Upper lobe of left lung (tissue), 6 donors: ENCODE data around the gene ITIH5. TPM values are rescaled to one million over a fixed set of nuclear protein-coding genes. Genes with fewer than 3 reads are reported as not detected.

Source experiments
- ATAC-seq, 2 donors: fragments of 200-7000 bp; cut with Tn5 transposase; one replicate each; pipeline ENCODE4 v1.9.1; 2022; ENCODE audit warnings: mild to moderate bottlenecking in 2 of 2, moderate library complexity in 2 of 2; ENCODE audit not compliant: low FRiP score in 2 of 2
- DNase-seq, 2 donors: peaks; one replicate each; pipeline ENCODE4 v3.0.0-alpha.2; 2019 to 2020
- H3K27ac ChIP-seq, 4 donors: fragments of 200-600 bp; sonication (generic); one replicate each; pipeline ENCODE4 v1.5.1; 2016 to 2019
- H3K27me3 ChIP-seq, 4 donors: fragments of 200-600 bp; sonication (generic); one replicate each; pipeline ENCODE4 v1.5.1; 2017 to 2019
- H3K36me3 ChIP-seq, 4 donors: fragments of 200-600 bp; sonication (generic); one replicate each; pipeline ENCODE4 v1.5.1; 2016 to 2019
- H3K4me1 ChIP-seq, 4 donors: fragments of 200-600 bp; sonication (generic); one replicate each; pipeline ENCODE4 v1.5.1; 2018 to 2019
- H3K4me3 ChIP-seq, 4 donors: fragments of 200-600 bp; sonication (generic); one replicate each; pipeline ENCODE4 v1.5.1; 2017 to 2019; ENCODE audit warnings: mild to moderate bottlenecking in 2 of 4, moderate library complexity in 1 of 4
- H3K9me3 ChIP-seq, 4 donors: fragments of 200-600 bp; sonication (generic); one replicate each; pipeline ENCODE4 v1.5.1; 2018 to 2019
- EP300 ChIP-seq, 4 donors: sonication (generic); formaldehyde crosslinking; IDR thresholded peaks; one replicate each; pipeline ENCODE4 v1.5.1; 2017; ENCODE audit warnings: antibody characterized with exemption in 4 of 4, control low read depth in 2 of 4
- POLR2A ChIP-seq, 4 donors: fragments of 450-650 bp; IDR thresholded peaks; one replicate each; pipeline ENCODE4 v1.5.1; 2016 to 2017; ENCODE audit warnings: antibody characterized with exemption in 4 of 4, mild to moderate bottlenecking in 2 of 4
- POLR2AphosphoS5 ChIP-seq, 2 donors: sonication (generic); formaldehyde crosslinking; IDR thresholded peaks; one replicate each; pipeline ENCODE4 v1.5.1; 2017; ENCODE audit warnings: antibody characterized with exemption in 2 of 2
- whole genome bisulfite sequencing, 2 donors: methylation state at CpG; one replicate each; pipeline ENCODE4 v1.1.5; 2017 to 2018; 5-methylcytosine and 5-hydroxymethylcytosine counted together
- total RNA-seq, 6 donors: library from RNA; depleted of rRNA in 4 of 6; stranded (reverse); fragments of >200 nt in 4 of 6; gene quantifications; one replicate each; pipeline versions ENCODE4 v1.1.0 to v1.2.1, GENCODE V29; 2016 to 2021
- TF ChIP-seq, protein P1 (sequence below), 6 experiments: fragments of 450-650 bp in 4 of 6; fragments of 200-600 bp in 2 of 6; sonication (generic) in 2 of 6; IDR thresholded peaks; one replicate each; pipeline ENCODE4 v1.5.1; 2016 to 2019; ENCODE audit warnings: antibody characterized with exemption in 6 of 6
- donor health status: DM: no; HTN: no; CAD: no; lungs with moderate emphysema.
- donor health status: DM: no; HTN: yes; CAD: no; lungs with severe emphysema.

The ITIH5 gene
- total RNA-seq, 6 donors from 2014 or later, result 9.7 to 21.0 (median 11.6) TPM

DNA sequence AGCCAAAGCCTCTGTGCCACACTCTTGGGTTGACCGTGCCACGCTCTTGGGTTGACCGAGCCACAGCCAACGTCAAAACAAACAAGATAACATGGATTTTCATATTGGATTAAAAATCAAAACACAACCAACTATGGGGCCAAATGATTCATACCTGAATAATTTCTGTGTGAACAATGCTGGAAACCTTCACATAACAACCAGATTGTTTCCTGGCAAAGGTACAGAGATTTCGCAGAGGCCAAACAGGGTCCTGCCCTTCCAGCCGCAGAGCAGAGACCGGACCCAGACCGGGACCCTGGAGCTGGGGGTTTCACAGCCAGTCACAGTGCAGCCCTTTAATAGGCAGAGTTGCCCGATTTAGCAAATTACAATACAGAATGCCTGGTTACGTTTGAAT is 40.5 kb downstream of the ITIH5 start:
- no peaks in the 10 kb centered on the region for H3K36me3 ChIP-seq
- H3K27ac ChIP-seq, result no peak overlapping the region
- H3K4me3 ChIP-seq, result no peak overlapping the region
- H3K4me1 ChIP-seq, result no peaks in the 10 kb centered on the region
- DNase-seq (no peak), ATAC-seq (peak in 1 of 2 donors; percentile 54)
- no peaks in the 10 kb centered on the region for H3K9me3 ChIP-seq
- TF ChIP-seq EP300 (IDR thresholded peaks at IDR 0.05) (no peak), POLR2AphosphoS5 (IDR thresholded peaks at IDR 0.05) (no peak), POLR2A (IDR thresholded peaks at IDR 0.05) (no peak)
- TF ChIP-seq, protein P1, sequence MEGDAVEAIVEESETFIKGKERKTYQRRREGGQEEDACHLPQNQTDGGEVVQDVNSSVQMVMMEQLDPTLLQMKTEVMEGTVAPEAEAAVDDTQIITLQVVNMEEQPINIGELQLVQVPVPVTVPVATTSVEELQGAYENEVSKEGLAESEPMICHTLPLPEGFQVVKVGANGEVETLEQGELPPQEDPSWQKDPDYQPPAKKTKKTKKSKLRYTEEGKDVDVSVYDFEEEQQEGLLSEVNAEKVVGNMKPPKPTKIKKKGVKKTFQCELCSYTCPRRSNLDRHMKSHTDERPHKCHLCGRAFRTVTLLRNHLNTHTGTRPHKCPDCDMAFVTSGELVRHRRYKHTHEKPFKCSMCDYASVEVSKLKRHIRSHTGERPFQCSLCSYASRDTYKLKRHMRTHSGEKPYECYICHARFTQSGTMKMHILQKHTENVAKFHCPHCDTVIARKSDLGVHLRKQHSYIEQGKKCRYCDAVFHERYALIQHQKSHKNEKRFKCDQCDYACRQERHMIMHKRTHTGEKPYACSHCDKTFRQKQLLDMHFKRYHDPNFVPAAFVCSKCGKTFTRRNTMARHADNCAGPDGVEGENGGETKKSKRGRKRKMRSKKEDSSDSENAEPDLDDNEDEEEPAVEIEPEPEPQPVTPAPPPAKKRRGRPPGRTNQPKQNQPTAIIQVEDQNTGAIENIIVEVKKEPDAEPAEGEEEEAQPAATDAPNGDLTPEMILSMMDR (IDR thresholded peaks at IDR 0.05), result no peak
- no peaks in the 10 kb centered on the region for H3K27me3 ChIP-seq
- WGBS, 2 donors, result 68 to 80% methylated on average over 10 of the region's 10 CpGs

DNA sequence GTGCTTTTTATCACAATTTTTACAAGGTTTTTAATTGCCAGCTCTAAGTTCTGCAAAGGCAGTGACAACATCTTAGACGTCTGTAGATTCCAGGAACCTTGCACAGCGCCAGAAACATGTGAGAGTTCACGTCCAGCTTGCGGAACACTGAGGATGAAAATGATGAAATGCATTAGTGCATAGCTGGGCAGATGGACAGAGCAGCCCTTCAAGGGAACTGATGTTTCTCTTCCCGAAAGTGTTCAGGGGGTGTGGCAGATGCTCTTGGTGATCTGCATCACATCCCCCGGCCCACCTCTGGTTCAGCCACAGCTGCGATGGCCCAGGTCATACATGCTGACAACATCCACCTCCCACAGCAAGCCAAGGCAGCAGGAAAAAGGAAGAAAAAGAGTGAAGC is 40.9 kb downstream of the ITIH5 start:
- TF ChIP-seq POLR2AphosphoS5 (IDR thresholded peaks at IDR 0.05) (no peak), EP300 (IDR thresholded peaks at IDR 0.05) (peak in 1 of 4 donors; percentile 14), POLR2A (IDR thresholded peaks at IDR 0.05) (no peak)
- TF ChIP-seq, protein P1 (IDR thresholded peaks at IDR 0.05), result no peak
- WGBS, 2 donors, result 75 to 77% methylated on average over 7 of the region's 7 CpGs
- Histone ChIP-seq H3K4me1 (no peaks in the 10 kb centered on the region), H3K36me3 (no peaks in the 10 kb centered on the region), H3K9me3 (no peaks in the 10 kb centered on the region), H3K27ac (no peak overlapping the region), H3K4me3 (no peak overlapping the region), H3K27me3 (no peaks in the 10 kb centered on the region)
- DNase-seq, result peak in 1 of 2 donors; percentile 21
- ATAC-seq, result peak; percentile 57 to 91

DNA sequence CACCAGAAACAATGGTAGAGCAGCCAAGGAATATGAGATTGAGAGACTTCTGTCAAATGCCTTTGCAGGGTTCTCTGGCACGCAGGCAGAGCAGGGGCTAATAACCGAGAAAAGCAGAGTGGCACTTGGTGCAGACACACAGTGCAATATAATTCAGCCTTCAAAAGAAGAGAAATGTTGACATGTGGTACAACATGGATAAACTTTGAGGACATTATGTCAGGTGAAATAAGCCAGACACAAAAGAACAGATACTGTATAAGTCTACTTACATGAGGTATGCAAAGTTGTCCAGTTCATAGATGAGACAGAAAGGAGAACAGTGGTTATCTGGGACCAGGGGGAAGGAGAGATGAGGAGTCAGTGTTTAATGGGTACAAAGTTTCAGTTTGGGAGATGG is 41.8 kb downstream of the ITIH5 start:
- no peaks in the 10 kb centered on the region for H3K4me1 ChIP-seq
- TF ChIP-seq EP300 (IDR thresholded peaks at IDR 0.05) (no peak), POLR2A (IDR thresholded peaks at IDR 0.05) (no peak)
- ATAC-seq (no peak), DNase-seq (no peak)
- H3K27ac ChIP-seq, result no peak overlapping the region
- WGBS, 2 donors, result 86 to 94% methylated on average over 2 of the region's 2 CpGs
- H3K4me3 ChIP-seq, result no peak overlapping the region
- H3K9me3 ChIP-seq, result no peaks in the 10 kb centered on the region
- no peaks in the 10 kb centered on the region for H3K36me3 ChIP-seq
- H3K27me3 ChIP-seq, result no peaks in the 10 kb centered on the region

DNA sequence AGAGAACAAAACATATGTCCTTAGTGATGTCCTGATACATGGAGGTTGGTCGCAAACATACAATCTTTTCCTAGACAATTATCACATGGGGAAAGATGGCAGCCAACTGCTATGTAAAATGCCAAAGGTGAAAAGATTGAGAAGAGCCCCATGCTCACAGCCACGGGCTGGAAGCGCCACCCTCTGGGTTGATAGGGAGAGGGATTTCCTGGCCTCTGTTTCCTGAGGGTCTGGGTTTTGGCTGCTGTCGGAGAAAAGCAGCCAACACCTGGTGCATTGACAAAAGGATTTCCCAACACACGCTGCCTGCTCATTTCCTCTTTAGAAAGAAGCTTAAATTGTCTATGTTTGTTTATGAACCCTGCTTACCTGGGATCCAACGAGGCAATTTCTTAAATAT is 43.8 kb downstream of the ITIH5 start:
- DNase-seq (no peak), ATAC-seq (no peak)
- Histone ChIP-seq H3K27ac (no peak overlapping the region), H3K36me3 (no peaks in the 10 kb centered on the region), H3K4me3 (no peak overlapping the region), H3K4me1 (peaks cover 0 to 9% (median 4%) of the 10 kb centered on the region in 4 donors), H3K9me3 (no peaks in the 10 kb centered on the region), H3K27me3 (no peaks in the 10 kb centered on the region)
- TF ChIP-seq EP300 (IDR thresholded peaks at IDR 0.05) (no peak), POLR2AphosphoS5 (IDR thresholded peaks at IDR 0.05) (no peak)
- TF ChIP-seq, protein P1 (IDR thresholded peaks at IDR 0.05), result peak in 2 of 6 experiments; percentile 17 to 20
- 35 to 36% methylated on average over 6 of the region's 6 CpGs for WGBS, 2 donors

DNA sequence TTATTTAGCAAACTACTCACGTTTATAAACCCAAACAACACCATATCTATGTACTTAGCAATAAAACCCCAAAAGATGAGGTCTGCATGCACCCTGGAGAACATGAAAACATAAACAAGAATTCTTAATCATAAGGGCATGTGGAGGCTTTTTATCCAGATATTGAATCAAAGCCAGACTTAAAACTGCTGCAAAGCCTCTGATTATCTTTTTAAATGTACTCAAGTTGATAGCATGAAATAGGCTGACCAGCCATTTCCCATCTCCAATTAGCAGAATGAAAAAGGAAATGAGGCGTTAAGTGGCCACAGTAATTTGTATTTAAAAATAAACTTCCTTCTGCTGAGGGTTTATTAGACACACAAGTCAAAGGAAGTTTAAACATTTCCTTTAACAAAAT is 48.3 kb downstream of the ITIH5 start:
- H3K27me3 ChIP-seq, result no peaks in the 10 kb centered on the region
- no peak overlapping the region for H3K4me3 ChIP-seq
- TF ChIP-seq EP300 (IDR thresholded peaks at IDR 0.05) (no peak), POLR2AphosphoS5 (IDR thresholded peaks at IDR 0.05) (no peak), POLR2A (IDR thresholded peaks at IDR 0.05) (no peak)
- TF ChIP-seq, protein P1 (IDR thresholded peaks at IDR 0.05), result no peak
- no peak for ATAC-seq
- no peak for DNase-seq
- no peaks in the 10 kb centered on the region for H3K36me3 ChIP-seq
- peaks cover 0 to 10% (median 4%) of the 10 kb centered on the region in 4 donors for H3K4me1 ChIP-seq
- 26 to 28% methylated on average over 2 of the region's 2 CpGs for WGBS, 2 donors
- H3K9me3 ChIP-seq, result no peaks in the 10 kb centered on the region
- H3K27ac ChIP-seq, result no peak overlapping the region
